ENCODE data around the gene RNASEH2A. TPM values are rescaled to one million over a fixed set of nuclear protein-coding genes. Genes with fewer than 3 reads are reported as not detected.
"Not testable (repeated sequence)": the region's sequence is repeated elsewhere in the genome, so short reads cannot be mapped to it uniquely, and the experiment has no call there.

RNASEH2A gene
- total RNA-seq, 1 donor from 2014 or later = 17.2 TPM

DNA sequence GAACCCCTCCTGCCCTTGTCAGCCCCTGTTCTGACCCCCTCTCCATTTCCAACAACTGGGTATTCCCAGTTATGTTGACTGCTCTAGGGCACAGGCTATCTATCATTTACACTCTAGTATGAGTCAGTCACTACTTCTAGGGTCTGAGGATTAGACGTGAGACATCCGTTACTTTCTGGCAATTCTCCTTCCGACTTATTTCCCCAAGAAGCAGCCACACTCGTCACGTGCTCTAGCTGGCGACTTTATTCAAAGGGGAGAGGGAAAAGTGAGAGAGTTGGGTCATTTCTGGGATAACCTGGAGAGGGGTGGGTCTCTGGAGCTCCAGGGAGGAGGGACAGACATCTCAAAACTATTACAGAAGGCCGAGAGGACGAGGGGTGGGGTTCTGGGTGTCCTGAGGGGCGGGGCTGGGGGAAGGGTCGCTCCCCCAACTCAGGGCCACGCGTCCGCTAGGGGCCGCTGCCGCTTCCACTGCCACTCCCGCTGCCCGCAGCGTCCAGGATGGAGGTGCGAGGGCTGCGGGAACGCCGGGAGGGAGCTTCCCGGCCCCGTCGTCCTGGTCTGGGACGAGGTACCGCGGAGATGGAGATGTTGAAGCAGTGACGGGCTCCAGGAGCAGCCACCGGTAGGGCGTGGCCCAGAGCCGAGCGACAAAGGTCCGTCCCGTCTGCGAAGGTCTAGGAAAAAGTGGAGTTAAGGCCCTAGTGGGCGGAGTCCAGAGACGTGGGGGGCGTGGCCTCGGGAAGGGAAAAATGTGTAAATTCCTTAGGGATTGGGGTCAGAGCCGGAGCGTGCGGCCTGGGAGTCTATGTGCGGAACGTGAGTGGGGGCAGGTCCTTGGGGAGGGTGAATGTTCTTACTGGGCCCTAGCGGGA lies 19.1 kb downstream of the RNASEH2A start:
- no peak for DNase-seq (ENCODE audit: extremely low read depth, low read depth, low spot score)

DNA sequence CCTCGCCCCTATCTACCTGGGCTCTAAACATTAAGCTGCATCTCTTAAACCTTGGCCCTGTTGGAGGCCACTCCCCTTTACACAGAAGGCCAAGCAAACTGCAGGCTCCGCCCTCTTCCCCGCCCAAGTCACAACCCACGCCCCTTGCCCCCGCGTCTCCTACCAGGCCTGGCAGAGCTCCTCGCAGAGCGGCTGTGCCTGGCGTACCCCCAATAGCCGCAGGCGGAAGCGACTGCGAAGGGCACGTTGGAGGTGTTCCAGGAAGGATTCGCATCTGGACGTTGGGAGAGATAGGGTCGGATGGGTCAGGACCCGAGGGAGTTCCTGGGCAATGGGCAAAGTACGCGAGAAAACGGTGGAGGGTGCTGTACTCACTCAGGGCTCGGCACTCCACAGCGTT lies 22.1 kb downstream of the RNASEH2A start:
- no peak for DNase-seq (ENCODE audit: extremely low read depth, low read depth, low spot score)

DNA sequence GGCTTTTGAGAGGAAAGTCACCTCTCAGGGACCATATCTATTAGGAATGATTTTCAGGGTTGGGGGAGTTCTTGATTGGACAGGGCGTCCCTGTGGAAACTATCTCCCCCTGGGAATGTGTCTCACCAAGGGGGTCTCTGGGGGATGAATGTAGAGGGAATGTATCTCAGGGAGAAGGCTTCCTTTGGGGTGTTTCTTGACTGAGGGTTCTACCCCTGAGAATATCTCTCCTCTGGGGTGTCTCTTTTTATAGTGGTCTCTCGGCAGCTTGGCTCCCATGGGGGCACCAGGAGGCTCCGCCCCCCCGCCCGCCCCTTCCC lies 27.0 kb downstream of the RNASEH2A start:
- DNase-seq (ENCODE audit: extremely low read depth, low read depth, low spot score) = no peak

DNA sequence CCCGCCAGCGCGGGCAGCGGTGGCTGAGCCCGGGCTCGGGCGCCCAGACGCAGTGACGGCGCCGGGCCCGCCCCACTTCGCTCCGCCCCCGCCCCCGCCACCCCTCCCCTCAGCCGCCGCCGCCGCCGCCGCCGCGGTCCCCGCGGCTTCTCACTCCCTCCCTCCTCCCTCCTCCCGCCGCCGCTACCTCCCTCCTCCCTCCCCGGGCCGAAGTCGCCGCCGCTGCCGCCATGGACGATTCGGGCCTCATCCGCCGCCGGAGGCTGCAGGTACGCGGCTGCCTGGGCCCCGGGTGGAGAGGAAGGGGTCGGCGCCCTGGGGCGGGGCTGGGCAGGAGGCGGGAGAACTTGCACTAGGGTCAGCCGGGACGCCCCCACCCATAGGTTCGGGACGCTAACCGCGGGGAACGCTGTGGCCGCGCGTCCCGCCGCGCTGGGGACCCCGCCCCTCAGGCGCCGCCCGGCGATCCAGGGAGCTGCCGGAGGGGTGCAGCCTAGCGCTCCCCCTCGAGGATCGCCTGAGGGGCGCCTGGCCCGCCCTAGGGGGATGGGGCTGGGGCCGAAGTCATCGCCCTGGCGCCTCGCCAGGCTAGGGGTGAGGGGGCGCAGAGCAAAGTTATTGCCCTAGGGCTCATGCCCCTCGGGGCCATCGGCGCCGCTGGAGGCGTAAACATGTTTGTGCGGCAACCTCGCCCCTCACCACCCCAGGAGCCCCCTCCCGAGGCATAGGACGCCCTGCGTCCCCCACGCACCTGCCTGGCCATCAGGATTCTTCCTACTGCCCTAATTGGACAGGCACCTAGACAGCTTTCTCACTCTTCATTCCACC lies 27.6 kb downstream of the RNASEH2A start:
- DNase-seq (ENCODE audit: extremely low read depth, low read depth, low spot score) = no peak

DNA sequence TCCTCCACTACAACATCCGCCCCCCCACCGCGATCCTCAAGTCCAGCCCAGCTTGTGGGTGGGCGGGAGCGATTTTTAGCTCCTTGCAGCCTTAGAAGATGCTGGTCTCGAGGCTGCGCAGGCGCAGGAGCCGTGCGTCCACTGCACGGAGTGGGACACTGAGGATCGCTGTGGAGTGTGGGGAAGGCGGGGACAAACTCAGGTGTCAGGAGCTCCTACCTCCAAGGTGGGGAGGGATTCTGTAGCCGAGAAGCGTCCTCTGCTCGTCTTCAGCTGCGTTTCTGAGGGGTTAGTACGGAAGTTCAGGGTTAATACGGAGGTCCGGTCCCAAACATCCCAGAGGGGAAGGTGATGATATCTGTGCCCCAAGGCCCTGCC lies 28.2 kb downstream of the RNASEH2A start, which contains the start of gene RTBDN:
Gene RTBDN, minus strand, starts transcription at position 14 of the 378 bp plus-strand sequence. CDS start 4,600 bp downstream, outside the sequence.
- DNase-seq (ENCODE audit: extremely low read depth, low read depth, low spot score) = no peak

DNA sequence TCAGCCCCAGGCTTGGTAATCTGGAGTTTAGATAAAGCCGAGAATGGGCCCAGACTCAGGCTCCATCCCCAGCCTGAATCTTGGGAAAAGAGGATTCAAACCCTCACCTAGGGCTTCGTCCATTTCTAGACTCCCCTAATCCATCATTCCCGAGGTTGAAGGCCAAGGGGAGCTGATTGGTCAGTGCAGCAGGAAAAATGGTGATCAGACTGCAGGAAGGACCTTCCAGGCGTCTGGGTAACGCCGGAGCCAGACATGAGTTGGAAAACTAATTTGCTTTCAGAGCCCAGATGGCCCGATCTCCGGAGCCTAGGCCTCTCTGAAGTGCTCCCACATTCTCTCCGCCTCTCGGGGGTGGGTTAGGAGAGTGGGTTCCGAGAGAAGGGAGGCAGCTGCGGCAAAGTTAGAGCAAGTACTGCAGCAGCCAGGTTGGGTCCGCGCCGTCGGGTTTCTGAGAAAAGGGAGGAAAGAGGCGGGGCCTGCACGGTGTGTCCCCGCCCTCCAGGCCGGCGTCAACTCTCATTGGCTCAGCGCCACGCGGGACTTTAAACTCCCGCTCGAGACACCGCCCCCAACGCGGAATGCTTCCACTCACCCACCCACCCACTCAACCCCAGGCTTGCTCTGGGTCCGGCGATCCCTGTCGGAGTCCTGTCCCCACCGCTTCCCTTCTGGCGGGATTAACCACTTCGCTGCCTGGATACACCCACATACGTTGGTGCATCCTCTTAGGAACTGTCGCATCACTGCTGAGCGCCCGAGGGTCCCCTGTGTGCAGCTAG lies 28.8 kb downstream of the RNASEH2A start:
- DNase-seq (ENCODE audit: extremely low read depth, low read depth, low spot score) = no peak

DNA sequence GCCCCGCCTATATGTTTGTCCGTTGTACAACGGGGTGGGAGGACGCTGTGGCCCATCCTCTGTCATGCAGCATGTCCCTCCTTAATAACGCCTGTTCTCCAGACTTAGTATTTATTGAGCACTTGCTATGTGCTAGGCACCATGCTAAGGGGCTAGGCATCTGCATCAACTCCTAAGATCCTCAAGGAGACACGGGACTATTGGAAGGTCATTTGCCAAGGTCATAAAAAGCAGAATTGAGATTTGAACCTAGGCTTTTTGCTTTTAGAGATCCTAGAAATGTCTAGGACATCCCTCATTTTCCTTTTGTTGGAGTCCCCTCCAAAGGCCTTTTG lies 30.1 kb downstream of the RNASEH2A start:
- no peak for DNase-seq (ENCODE audit: extremely low read depth, low read depth, low spot score)

DNA sequence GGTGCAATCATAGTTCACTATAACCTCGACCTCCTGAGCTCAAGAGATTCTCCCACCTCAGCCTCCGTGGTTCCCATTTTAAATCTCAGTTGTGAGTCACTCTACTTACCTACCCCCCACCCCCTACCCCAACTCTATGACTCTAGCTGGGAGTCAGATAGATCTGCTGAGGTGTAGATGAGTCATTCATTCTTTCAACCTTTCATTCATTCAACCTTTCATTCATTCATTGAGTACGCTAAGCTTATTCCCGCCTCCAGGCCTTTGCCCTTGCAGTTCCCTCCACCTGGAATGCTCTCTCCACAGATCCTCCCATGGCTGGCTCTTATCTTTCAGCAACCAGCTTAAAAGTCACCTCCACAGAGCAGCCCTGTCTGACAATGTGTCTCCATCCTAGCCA lies 30.8 kb downstream of the RNASEH2A start:
- DNase-seq (ENCODE audit: extremely low read depth, low read depth, low spot score) = no peak

DNA sequence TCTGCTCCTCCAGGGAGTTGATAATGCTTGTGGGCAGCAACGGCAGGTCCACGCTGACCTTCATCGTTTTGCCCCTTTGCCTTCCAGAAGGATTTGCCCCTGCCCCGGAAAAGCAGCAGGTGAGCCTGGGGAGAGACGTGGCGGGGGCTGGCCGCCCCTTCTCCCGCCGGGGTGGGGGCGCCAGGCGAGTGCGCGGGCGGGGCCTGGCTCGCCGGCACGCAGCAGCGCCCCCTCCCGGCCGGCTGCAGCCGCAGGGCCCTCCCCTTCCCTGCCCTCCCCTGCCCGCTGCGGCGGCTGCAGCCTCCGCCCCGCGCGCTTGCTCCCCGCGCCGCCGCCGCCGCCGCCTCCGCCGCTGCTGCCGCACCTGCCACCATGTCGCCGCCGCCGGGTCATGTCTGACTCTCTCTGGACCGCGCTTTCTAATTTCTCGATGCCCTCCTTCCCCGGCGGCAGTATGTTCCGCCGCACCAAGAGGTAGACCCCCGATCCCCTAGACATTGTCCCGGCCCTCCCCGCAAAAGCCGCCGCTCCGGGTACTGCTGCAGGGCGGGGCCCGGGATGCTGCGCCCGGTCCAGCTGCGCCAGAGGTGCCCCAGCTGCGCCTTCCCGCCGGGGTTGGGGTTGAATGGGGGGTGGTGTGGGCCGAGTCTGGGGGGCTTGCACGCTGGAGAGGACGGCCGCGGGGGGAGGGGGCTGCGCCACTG lies 31.9 kb downstream of the RNASEH2A start, which contains the start of gene MAST1:
Gene MAST1, plus strand, starts transcription at position 334 of the 704 bp plus-strand sequence. Its CDS starts 58 bp downstream, at position 392.
- no peak for DNase-seq (ENCODE audit: extremely low read depth, low read depth, low spot score)

DNA sequence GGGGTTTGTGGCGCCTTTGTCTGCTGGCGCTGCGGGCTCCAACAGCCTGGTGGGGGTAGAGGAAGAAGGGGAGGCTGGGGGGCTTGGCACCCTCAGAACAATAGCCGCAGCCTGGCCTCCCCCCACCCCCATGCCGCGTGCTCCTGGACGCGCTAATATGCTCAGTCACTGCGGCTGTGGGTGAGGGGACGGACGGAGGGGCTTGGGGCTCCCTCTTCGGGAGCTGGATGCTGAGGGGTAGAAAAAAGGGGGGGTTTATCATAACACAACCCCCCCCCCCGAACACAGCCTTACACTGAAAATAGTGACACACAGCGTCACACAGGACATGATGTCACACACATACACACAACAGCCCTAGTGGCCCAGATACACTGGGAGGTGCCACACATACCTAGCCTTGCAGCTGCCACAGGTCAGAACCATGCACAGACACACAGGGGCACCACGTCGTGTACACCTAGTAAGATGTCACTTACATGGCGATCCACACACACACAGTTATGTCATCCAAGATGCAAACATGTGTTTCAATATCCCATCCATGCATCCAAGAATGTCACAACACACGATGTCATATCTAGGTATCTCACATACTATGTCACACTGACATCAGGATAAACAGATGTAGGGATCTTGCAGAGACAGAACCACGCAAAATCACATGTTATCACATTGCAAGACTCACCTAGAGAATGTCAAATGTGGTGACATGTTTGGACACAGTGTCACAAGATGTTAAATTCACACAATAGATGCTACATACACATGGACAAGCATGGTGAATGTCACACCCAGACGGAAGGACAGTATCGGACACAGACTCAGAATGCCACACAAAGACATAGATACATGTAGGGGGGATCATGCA lies 32.7 kb downstream of the RNASEH2A start:
- no peak for DNase-seq (ENCODE audit: extremely low read depth, low read depth, low spot score)

DNA sequence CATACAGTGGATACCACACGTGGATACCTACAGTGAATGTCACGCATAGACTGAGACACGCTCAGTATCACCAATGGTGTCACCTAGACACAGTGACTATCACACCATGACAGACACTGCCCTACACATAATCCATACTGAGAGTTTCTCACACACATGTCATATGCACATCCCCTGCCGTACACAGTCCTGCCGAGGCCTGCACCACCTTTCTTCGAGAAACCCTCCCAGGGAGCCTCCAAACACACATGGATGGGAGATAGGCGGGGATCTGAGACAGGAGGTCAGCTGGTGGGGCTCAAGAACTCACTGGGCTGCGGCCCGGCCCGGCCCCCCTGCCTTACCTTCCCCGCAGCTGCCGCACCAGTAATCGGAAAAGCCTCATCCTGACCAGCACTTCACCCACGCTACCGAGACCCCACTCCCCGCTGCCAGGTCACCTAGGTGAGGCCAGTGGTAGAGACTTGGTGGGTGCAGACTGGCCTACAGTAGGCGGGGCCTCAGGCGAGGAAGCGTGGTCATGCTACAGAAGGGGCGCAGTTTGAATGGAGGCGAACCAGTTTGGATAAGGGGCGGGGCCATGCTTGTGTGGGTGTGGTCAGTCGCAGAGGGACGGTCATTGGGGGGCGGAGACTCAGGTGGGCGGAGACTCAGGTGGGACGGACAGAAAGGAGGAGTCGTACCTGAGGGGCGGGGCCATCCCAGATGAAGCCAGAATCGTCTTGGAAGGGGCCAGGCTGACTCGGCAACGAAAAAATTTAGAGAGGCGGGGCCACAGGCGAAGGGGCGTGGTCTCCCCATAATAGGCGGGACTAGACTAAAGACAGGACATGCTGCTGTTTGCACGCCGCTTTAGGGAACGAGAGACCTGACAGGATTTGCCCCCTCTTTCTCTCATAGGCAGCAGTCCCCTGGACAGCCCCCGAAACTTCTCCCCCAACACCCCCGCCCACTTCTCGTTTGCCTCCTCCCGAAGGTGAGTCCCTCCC lies 34.0 kb downstream of the RNASEH2A start:
- no peak for DNase-seq (ENCODE audit: extremely low read depth, low read depth, low spot score)

DNA sequence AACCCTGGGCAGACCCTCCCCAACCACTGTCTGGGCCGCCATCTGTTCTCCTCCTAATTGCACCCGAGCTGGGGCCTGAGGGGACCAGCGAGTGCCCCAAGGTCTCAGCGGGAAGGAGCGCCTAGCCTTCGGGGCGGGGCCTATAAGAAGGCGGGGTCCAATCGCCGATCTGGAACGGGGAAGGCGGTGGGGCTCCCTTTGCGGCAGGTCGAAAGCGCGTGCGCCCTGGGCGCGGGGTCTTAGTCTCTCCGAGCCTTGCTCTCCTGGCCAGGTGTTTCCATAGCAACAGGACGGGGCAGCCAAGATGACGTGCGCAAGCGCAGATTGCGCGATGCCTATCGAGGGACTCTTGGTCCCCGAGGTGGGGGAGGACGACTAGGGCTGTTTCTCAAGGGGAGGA lies 34.7 kb downstream of the RNASEH2A start:
- DNase-seq (ENCODE audit: extremely low read depth, low read depth, low spot score) = no peak

DNA sequence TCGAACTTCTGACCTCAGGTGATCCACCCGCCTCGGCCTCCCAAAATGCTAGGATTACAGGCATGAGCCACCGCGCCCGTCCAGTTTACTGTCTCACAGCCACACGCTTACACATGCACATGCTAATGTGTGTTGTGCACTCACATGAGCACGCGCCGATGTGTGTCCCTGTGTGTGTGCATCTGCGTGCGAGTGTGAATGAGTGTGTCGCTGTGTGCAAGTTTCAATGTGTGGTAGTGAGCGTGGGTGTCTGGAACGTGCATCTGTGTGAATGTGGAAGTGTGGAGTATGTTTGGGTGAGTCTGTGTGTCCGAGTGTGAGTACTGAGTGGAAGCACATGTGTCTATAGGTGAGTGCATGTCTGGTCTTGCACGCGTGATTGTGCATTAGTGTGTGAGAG lies 36.1 kb downstream of the RNASEH2A start:
- DNase-seq (ENCODE audit: extremely low read depth, low read depth, low spot score) = no peak

DNA sequence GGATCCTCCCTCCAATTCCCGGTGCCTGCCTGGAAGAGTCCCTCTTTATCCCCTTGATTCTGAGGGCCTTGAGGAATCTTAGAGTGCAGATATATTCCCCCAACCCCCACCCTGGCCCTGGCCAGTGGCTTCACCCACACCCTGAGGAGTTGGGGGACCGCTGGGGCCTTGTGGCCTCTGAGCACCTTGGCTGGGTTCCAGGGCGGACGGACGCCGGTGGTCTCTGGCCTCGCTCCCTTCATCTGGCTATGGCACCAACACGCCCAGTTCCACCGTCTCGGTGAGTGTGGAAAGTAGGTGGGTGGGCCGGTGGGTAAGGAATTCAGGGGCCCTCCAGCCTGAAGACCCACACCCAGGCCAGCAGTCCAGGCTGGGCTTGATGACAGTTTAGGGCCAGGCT lies 36.9 kb downstream of the RNASEH2A start:
- DNase-seq (ENCODE audit: extremely low read depth, low read depth, low spot score) = no peak

DNA sequence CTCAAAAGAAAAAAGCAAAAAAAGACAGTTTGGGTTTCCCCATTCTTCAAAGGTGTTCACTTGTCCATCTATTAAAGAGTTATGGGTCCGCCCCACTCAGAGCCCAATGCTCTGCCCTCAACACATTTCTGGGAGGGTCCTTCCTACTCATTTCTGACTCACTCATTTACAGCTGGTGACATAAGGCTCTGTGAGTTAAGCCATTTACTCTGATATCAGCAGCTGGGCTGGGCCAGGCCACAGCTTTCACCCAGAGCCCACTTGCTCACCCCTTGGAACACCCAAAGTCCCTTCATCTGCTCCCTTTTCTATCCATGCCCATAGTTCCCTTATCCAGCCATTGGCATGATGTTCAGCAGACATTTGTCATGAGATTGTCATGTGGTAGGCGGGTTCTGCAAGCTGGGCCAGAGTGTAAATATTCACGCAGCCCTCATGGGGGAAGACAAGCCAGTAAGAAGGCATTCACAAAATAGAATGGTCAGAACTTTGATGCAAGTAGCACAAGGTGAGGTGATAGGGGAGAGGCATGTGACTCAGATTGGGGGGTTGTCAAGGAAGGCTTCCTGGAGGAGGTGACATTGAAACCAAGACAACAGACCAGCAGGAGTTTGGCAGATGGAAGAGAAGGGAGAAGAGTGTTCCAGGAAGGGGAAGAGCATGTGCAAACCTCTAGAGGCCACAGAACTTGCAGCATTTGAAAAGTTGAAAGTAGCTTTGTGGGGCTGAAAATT lies 37.8 kb downstream of the RNASEH2A start:
- DNase-seq (ENCODE audit: extremely low read depth, low read depth, low spot score) = no peak

DNA sequence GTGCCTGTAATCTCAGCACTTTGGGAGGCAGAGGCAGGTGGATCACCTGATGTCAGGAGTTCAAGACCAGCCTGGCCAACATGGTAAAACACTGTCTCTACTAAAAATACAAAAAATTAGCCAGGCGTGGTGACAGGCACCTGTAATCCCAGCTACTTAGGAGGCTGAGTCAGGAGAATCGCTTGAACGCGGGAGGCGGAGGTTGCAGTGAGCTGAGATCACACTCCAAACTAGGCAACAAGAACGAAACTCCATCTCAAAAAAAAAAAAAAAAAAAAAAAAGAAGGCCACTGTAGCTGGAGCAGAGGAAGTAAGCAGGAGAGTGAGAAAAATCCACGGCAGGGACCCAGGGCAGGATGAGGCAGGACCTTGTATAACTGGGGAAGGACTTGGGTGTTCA lies 40.2 kb downstream of the RNASEH2A start:
- not testable (repeated sequence) for DNase-seq (ENCODE audit: extremely low read depth, low read depth, low spot score)
